Endothelial cell (in vitro differentiated cells): Measurements from ENCODE around the gene GMDS. TPM values are rescaled to one million over a fixed set of nuclear protein-coding genes. Genes with fewer than 3 reads are reported as not detected.

Experiments used
- DNase-seq: peaks from one replicate; pipeline ENCODE4 v3.0.0; 2021; ENCODE audit warnings: low spot score
- H3K27ac Mint-ChIP-seq: one replicate; pipeline ENCODE4 v1.8.0; 2021; ENCODE audit warnings: mixed read lengths, inconsistent platforms; ENCODE audit not compliant: unreplicated experiment
- H3K27me3 Mint-ChIP-seq: one replicate; pipeline ENCODE4 v1.8.0; 2021; ENCODE audit warnings: mild to moderate bottlenecking, moderate library complexity, mixed read lengths, inconsistent platforms; ENCODE audit not compliant: unreplicated experiment
- H3K36me3 Mint-ChIP-seq: one replicate; pipeline ENCODE4 v1.8.0; 2021; ENCODE audit warnings: mild to moderate bottlenecking, low read depth, mixed read lengths, inconsistent platforms; ENCODE audit not compliant: unreplicated experiment
- H3K4me1 Mint-ChIP-seq: one replicate; pipeline ENCODE4 v1.8.0; 2021; ENCODE audit warnings: mild to moderate bottlenecking, mixed read lengths, inconsistent platforms; ENCODE audit not compliant: unreplicated experiment
- H3K4me3 Mint-ChIP-seq: one replicate; pipeline ENCODE4 v1.8.0; 2021; ENCODE audit warnings: mild to moderate bottlenecking, mixed read lengths, inconsistent platforms; ENCODE audit not compliant: unreplicated experiment
- H3K9me3 Mint-ChIP-seq: one replicate; pipeline ENCODE4 v1.8.0; 2021; ENCODE audit warnings: mixed read lengths, inconsistent platforms; ENCODE audit not compliant: unreplicated experiment
- total RNA-seq: library from RNA; stranded (reverse); fragmentation: NEBNext Ultra II Directional; extraction: Animal tissue kit (Norgen Biotek cat#: 25700); gene quantifications from one replicate; pipeline ENCODE4 v1.2.1, GENCODE V29; 2021; ENCODE audit not compliant: unreplicated experiment
- TF ChIP-seq, protein P1 (sequence below): fragments of 200-600 bp; sonication (generic); IDR thresholded peaks from one replicate; pipeline ENCODE4 v1.5.0; 2021; ENCODE audit warnings: antibody characterized with exemption; ENCODE audit not compliant: unreplicated experiment

The GMDS gene
- total RNA-seq, 1 donor from 2014 or later, result 36.0 TPM

GRCh38 chr6:1575210-1576041, 670.0 kb downstream of the GMDS start:
- Mint-ChIP-seq H3K9me3 (no peaks in the 10 kb centered on the region), H3K36me3 (no peaks in the 10 kb centered on the region), H3K27me3 (no peaks in the 10 kb centered on the region), H3K27ac (no peak overlapping the region), H3K4me1 (peaks cover 5% of the 10 kb centered on the region), H3K4me3 (no peak overlapping the region)
- no peak for DNase-seq
- TF ChIP-seq, protein P1, sequence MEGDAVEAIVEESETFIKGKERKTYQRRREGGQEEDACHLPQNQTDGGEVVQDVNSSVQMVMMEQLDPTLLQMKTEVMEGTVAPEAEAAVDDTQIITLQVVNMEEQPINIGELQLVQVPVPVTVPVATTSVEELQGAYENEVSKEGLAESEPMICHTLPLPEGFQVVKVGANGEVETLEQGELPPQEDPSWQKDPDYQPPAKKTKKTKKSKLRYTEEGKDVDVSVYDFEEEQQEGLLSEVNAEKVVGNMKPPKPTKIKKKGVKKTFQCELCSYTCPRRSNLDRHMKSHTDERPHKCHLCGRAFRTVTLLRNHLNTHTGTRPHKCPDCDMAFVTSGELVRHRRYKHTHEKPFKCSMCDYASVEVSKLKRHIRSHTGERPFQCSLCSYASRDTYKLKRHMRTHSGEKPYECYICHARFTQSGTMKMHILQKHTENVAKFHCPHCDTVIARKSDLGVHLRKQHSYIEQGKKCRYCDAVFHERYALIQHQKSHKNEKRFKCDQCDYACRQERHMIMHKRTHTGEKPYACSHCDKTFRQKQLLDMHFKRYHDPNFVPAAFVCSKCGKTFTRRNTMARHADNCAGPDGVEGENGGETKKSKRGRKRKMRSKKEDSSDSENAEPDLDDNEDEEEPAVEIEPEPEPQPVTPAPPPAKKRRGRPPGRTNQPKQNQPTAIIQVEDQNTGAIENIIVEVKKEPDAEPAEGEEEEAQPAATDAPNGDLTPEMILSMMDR, result no peak

DNA sequence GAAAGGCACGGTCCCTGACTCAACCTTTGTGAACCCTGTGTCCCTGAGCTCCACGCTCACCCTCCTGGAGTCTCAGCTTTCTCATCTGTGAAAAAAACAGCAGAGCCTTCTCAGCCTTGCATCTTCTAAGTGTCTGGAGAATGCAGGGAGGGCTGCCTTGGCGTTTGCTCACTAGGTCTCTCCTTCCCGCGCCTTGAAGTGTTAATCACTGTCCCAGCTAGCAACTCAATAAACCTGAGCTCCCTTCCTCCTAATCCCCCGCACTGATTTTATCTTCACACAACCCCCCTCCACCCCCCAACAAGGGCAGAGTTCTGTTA, 670.6 kb downstream of the GMDS start:
- Mint-ChIP-seq H3K27ac (no peak overlapping the region), H3K27me3 (no peaks in the 10 kb centered on the region), H3K4me3 (no peak overlapping the region), H3K4me1 (peaks cover 5% of the 10 kb centered on the region), H3K36me3 (no peaks in the 10 kb centered on the region), H3K9me3 (no peaks in the 10 kb centered on the region)
- DNase-seq, result no peak
- TF ChIP-seq, protein P1, result no peak

DNA sequence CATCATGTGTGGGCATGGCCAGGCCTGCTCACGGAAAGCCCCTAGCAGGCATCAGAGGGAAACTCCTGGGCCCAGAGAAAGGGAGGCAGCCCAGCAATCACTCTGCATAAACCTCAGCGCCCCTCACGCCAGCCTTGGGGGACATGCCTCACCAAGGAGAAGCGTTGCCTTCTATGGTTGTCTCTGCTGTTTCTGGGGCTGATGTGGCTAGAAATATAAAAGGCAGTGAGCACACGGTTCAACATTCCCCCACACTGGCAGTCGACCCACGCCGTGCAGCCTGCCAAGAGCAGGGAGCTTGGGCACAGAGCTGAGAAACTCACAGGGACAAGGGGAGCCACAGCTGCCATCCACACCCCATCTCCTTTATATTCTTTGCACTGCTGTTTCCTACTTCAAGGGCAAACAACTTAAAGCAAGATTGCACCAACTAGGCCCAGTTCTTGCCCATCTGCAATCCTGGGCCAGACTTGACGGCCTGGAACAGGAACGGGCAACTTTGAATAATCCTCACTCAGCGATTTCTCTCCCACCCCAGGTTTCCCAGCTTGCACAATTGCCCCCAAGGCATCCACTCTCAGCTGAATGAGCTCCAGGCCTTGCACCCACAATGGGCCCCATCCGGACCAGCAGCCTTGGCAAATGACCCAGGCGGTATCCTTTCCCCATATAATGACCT, 671.2 kb downstream of the GMDS start:
- Mint-ChIP-seq H3K27ac (no peak overlapping the region), H3K4me1 (peaks cover 5% of the 10 kb centered on the region), H3K9me3 (no peaks in the 10 kb centered on the region), H3K27me3 (no peaks in the 10 kb centered on the region), H3K36me3 (no peaks in the 10 kb centered on the region), H3K4me3 (no peak overlapping the region)
- TF ChIP-seq, protein P1, result no peak
- DNase-seq, result no peak
